Umbilical cord (tissue), 2 donors: ENCODE results near the gene SGCA. TPM values are rescaled to one million over a fixed set of nuclear protein-coding genes. Genes with fewer than 3 reads are reported as not detected.

ENCODE experiments used
- DNase-seq: peaks from one replicate; pipeline ENCODE4 v3.0.0-alpha.2; 2015; ENCODE audit warnings: low spot score
- total RNA-seq: library from RNA; depleted of rRNA; stranded (reverse); fragments of >200 nt; gene quantifications from one replicate; pipeline ENCODE4 v1.2.3, GENCODE V29; 2014; ENCODE audit warnings: low replicate concordance; ENCODE audit not compliant: insufficient read depth

The SGCA gene
- total RNA-seq, 1 donor from 2014 or later: 31.3 TPM

- DNase-seq: no peak
Observed at GRCh38 chr17:50166518-50167181, 845 bp downstream of the SGCA start.

- DNase-seq: no peak
Observed at GRCh38 chr17:50167371-50167770, 1.6 kb downstream of the SGCA start.

- DNase-seq: no peak
Observed at GRCh38 chr17:50168319-50168718, 2.5 kb downstream of the SGCA start.

GRCh38 chr17:50169121-50169764 lies 3.4 kb downstream of the SGCA start:
- peak; percentile 77 for DNase-seq

GRCh38 chr17:50169881-50170459 lies 4.2 kb downstream of the SGCA start:
- DNase-seq: no peak

GRCh38 chr17:50170662-50171370 lies 5.0 kb downstream of the SGCA start:
- no peak for DNase-seq

- DNase-seq: no peak
Observed at GRCh38 chr17:50171371-50172071, 5.7 kb downstream of the SGCA start.

- DNase-seq: no peak
Observed at GRCh38 chr17:50172130-50172529, 6.3 kb downstream of the SGCA start.

- no peak for DNase-seq
Observed at GRCh38 chr17:50172936-50173334, 7.1 kb downstream of the SGCA start.

- peak; percentile 93 for DNase-seq
Observed at GRCh38 chr17:50173335-50173941, 7.6 kb downstream of the SGCA start.

GRCh38 chr17:50174444-50174843 lies 8.6 kb downstream of the SGCA start:
- no peak for DNase-seq

GRCh38 chr17:50175035-50175807 lies 9.4 kb downstream of the SGCA start:
- DNase-seq: no peak

- no peak for DNase-seq
Observed at GRCh38 chr17:50176559-50177357, 11.0 kb downstream of the SGCA start.

GRCh38 chr17:50177476-50177875 lies 11.7 kb downstream of the SGCA start:
- no peak for DNase-seq

GRCh38 chr17:50177983-50178834 lies 12.4 kb downstream of the SGCA start:
- peak; percentile 91 for DNase-seq

GRCh38 chr17:50180111-50180510 lies 14.3 kb downstream of the SGCA start:
- DNase-seq: no peak

- DNase-seq: no peak
Observed at GRCh38 chr17:50180620-50181019, 14.8 kb downstream of the SGCA start.

- peak; percentile 48 for DNase-seq
Observed at GRCh38 chr17:50181144-50181543, 15.3 kb downstream of the SGCA start.
